ENCODE data around the gene BBX.

DNA sequence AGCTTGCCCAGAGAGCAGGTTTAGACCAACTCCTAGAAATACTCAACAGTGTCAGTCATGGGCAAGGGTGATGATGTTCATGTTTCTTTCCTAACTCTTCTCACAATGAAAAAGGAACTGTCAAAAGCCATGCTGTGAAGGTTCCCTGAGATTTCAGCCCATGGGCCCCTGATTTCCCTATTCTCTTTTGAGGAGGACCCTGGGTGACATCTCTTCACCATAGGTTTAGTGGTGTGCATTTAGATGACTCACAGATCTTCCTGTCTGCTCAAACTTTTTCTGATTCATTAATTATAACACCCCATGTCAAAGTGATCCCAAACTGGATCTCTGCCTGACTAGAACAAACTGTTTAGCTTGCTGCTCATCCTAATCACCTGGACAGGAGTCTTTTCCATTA lies 108.0 kb downstream of the BBX start:
- TF ChIP-seq EP300 (IDR thresholded peaks at IDR 0.05; ENCODE audit: borderline replicate concordance) (no peak), ZBTB7A (IDR thresholded peaks at IDR 0.05; ENCODE audit: low read depth) (no peak), NFIC (IDR thresholded peaks at IDR 0.05) (no peak), TAF1 (IDR thresholded peaks at IDR 0.05; ENCODE audit: low read depth) (no peak), TEAD4 (IDR thresholded peaks at IDR 0.05) (no peak), YY1 (IDR thresholded peaks at IDR 0.05; ENCODE audit: low read depth) (no peak)
- TF ChIP-seq, protein P1, sequence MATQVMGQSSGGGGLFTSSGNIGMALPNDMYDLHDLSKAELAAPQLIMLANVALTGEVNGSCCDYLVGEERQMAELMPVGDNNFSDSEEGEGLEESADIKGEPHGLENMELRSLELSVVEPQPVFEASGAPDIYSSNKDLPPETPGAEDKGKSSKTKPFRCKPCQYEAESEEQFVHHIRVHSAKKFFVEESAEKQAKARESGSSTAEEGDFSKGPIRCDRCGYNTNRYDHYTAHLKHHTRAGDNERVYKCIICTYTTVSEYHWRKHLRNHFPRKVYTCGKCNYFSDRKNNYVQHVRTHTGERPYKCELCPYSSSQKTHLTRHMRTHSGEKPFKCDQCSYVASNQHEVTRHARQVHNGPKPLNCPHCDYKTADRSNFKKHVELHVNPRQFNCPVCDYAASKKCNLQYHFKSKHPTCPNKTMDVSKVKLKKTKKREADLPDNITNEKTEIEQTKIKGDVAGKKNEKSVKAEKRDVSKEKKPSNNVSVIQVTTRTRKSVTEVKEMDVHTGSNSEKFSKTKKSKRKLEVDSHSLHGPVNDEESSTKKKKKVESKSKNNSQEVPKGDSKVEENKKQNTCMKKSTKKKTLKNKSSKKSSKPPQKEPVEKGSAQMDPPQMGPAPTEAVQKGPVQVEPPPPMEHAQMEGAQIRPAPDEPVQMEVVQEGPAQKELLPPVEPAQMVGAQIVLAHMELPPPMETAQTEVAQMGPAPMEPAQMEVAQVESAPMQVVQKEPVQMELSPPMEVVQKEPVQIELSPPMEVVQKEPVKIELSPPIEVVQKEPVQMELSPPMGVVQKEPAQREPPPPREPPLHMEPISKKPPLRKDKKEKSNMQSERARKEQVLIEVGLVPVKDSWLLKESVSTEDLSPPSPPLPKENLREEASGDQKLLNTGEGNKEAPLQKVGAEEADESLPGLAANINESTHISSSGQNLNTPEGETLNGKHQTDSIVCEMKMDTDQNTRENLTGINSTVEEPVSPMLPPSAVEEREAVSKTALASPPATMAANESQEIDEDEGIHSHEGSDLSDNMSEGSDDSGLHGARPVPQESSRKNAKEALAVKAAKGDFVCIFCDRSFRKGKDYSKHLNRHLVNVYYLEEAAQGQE (IDR thresholded peaks at IDR 0.05; ENCODE audit: low read depth), result no peak
